ENCODE data around the gene C6orf136.
A peak's percentile ranks its signal among the peaks of the same experiment; 100 is the strongest.

Gene C6orf136

DNA sequence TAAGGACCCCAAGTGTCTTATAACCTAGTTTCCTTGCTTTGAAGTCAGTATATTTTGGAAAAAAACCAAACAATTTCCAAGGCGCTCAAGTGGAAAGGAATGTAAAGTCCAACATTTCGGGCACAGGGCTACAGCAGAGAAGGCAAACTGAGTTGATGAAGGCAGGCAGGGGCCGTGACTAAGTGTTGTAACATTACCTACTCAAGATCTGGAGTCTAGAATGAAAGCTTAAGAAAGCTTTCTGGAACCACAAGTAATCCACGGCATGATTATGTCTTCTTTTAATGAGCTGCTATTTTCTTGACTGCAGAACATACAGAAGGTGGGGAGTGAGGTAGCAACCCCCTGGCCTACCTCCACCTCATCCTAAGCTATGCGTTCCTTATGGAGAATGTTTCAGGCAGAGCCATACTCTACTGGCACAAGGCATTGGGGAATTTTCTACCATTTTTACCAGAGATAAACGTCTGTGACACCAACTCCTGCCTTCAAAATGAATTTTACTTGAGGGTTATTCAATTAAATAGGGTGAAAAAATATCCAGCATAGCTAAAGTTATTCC is 34.2 kb upstream of the C6orf136 start:
- no peak for DNase-seq (ENCODE audit: low spot score)
- TF ChIP-seq, protein P1, sequence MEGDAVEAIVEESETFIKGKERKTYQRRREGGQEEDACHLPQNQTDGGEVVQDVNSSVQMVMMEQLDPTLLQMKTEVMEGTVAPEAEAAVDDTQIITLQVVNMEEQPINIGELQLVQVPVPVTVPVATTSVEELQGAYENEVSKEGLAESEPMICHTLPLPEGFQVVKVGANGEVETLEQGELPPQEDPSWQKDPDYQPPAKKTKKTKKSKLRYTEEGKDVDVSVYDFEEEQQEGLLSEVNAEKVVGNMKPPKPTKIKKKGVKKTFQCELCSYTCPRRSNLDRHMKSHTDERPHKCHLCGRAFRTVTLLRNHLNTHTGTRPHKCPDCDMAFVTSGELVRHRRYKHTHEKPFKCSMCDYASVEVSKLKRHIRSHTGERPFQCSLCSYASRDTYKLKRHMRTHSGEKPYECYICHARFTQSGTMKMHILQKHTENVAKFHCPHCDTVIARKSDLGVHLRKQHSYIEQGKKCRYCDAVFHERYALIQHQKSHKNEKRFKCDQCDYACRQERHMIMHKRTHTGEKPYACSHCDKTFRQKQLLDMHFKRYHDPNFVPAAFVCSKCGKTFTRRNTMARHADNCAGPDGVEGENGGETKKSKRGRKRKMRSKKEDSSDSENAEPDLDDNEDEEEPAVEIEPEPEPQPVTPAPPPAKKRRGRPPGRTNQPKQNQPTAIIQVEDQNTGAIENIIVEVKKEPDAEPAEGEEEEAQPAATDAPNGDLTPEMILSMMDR (IDR thresholded peaks at IDR 0.05; ENCODE audit: extremely low read depth, missing control alignments), result no peak

DNA sequence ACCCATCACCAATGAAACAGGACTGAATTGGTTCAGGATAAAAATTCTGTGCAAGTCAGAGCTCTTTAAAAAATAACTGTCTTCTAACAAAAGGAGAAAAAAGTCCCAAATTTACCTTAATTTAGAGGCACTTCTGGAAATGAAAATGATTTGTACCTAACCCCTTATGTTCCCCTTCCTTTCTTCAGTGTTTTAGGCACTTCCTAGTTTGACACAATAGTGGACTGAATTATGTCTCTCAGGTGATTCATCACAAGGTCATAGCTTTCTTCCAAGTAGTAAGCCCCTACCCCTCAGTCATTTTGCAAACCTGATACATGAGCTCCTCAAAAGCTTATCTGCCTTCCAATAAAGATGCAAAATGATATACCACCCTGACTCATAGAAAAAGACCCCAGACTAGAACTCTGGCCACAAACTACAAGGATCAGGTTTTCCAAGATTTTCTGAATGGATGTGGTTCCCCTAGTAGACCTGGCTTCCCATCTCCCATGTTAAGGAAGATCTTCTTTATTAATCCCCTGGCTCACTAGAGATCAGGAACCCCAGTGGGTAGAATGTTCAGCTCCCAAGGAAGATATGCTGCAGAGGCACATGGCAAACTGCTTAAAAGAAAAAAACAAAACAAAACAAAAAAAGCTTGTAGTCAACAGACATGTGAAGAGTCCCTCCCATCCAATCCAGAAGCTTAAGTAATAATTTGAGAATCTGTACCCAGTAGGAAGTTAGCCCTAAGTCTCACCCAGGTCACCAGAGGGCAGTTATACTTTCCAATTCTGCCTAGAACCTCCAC is 33.5 kb upstream of the C6orf136 start:
- DNase-seq (ENCODE audit: low spot score), result no peak
- TF ChIP-seq, protein P1 (IDR thresholded peaks at IDR 0.05; ENCODE audit: extremely low read depth, missing control alignments), result no peak

DNA sequence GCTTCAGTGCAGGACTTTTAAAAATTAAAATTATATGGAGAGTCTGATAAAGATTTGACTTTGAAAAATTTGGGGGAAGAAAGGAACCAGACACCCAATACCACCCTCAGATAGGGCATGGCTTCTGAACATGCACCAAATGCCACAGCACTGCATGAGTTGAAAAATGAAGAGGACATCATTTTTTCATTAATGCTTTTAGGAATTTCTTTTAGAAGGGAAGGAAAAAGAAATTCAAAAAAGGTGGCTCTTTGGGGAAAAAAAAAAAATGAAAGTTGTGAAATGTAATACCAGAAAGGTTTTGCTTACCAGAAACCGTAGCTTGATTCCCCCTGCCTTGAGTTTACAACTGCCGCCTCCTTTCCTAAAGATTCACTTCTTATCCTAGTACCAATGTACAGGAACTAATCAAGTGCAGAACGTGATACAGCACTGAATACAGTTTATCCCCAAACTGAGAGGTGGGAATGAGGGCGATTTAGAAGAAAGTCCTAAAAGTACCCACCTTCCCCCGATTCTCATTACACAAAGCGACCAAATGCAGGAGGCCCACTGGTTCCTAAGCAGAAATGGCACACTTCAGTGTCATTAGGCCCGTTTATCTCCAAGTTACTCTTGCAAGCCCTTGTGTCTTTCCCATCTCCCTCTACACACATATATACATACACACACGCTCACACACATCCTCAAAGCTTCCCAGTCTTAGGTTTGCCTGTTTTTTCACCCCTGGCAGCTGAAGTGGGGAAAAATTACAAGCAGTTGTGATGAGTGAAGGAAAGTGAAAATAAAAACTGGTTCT is 32.7 kb upstream of the C6orf136 start:
- TF ChIP-seq, protein P1 (IDR thresholded peaks at IDR 0.05; ENCODE audit: extremely low read depth, missing control alignments), result no peak
- DNase-seq (ENCODE audit: low spot score), result no peak

DNA sequence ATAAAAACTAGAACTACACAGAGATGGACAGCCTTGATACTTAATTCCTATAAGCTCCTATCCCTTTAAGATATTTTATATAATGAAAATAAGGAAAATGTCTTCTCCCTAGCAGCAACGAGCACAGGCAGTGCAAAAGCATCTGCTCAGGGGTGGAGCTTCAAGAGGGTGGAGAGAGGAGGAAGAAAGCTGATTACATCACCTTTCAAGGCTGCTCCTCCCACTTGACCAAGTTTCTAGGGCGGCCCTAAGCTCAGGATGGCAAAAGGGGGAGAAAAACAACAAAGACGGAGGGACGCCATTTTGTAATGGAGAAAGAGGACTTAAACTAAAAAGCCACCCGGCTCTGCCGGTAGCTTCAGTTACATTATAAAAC is 32.1 kb upstream of the C6orf136 start:
- peak; percentile 83 for DNase-seq (ENCODE audit: low spot score)
- TF ChIP-seq, protein P1 (IDR thresholded peaks at IDR 0.05; ENCODE audit: extremely low read depth, missing control alignments), result no peak

DNA sequence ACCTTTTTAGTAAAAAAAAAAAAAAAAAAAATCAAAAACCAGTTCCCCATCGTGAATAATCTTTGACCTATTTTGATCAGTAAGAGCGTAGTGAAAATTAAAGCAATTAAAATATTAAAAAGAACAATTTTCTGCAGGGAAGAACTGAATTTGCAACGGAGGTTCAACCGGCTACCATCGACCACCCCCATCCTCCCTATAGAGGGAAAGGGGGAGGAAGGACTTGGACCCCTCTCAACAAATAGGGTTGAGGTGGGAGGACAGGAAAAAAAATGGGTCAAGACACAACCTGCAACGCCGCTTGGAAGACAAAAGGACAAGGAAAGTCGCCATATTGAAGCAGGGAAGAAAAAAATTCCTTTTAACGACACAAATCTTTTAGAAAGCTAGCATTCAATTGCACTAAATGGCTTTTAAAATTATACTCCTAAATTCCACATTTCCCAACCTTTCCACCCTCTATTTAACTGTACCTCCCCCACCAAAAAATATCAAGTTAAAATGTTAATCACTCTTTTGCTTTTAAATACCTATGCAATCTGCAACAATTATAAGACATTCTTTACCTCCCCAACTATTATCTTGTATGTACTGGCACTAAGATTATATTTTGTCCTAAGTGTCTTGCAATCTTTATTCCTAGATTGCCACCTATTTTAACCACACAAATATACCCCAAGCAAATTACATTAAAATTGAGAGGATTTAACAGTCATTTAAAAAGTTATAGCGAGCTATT is 31.5 kb upstream of the C6orf136 start:
- DNase-seq (ENCODE audit: low spot score), result no peak
- TF ChIP-seq, protein P1 (IDR thresholded peaks at IDR 0.05; ENCODE audit: extremely low read depth, missing control alignments), result no peak

DNA sequence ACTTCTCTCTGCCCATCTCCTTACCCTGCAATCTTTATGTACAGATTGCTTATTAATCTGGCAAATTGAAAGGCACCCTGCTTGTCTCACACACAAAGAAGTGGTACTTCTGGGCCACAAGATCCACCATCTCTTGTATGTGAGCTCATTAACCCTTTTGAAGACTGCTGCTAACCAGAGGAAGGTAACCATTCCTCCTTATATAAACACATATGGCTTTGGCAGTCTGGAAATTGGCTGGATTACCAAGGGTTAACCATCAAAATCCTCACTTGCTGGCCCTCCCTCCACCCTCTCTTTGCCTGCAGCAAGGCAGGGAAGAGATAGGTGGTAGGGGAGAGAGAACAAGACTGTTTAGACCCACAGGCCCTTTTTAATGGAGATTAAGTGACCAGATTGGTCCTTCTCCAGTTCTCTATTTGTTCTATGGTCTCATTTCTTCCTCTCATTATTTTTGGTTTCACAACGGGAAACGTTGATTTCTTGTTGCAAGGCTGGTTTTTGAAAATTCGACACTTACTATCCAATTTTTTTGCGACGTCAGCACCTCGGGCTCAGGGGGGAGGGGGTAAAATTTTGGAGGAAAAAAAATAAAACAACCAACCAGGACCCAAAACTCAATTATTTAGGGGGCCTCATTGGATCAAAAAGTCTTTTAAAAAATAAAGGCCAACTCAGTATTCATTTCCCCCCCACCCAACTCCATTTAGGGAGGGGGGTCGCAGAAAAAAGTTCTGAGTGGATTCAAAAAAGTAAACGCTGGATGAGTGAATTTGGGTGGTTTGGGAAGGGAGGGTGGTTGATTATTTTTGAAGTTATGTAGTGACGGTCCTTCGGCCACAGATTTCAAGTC is 30.7 kb upstream of the C6orf136 start:
- TF ChIP-seq, protein P1 (IDR thresholded peaks at IDR 0.05; ENCODE audit: extremely low read depth, missing control alignments), result no peak
- no peak for DNase-seq (ENCODE audit: low spot score)

Data from GM20000 (cell line).